Naive thymus-derived CD8-positive, alpha-beta T cell (primary cell): ENCODE data around the gene MED26. TPM values are rescaled to one million over a fixed set of nuclear protein-coding genes. Genes with fewer than 3 reads are reported as not detected.
A peak's percentile ranks its signal among the peaks of the same experiment; 100 is the strongest.

Experiments used
- ATAC-seq, 2 donors: fragments of 150-1000 bp; cut with Tn5 transposase in 1 of 2; sonication (Bioruptor Pico), chemical (Tn5 transposase) in 1 of 2; 1 replicate in 1 of 2; 2 replicates in 1 of 2; pipeline ENCODE4 v1.10.0; 2021; ENCODE audit warnings: mild to moderate bottlenecking in 2 of 2, moderate library complexity in 2 of 2
- POLR2A ChIA-PET: fragments of 350-600 bp; sonication (Branson Sonifier 250); formaldehyde crosslinking; loops from one replicate; lab custom pipeline; 2021; ENCODE audit warnings: antibody characterized with exemption; lab: Charles Lee
- DNase-seq, 10 donors: peaks; one replicate each; pipeline versions ENCODE4 v3.0.0 to v3.0.0-alpha.2; 2020 to 2022
- H3K27ac Mint-ChIP-seq, 10 donors: one replicate each; pipeline ENCODE4 v1.8.0; 2020 to 2022; ENCODE audit warnings: mild to moderate bottlenecking in 10 of 10, mixed read lengths in 10 of 10, moderate library complexity in 4 of 10, inconsistent platforms in 1 of 10
- H3K27me3 Mint-ChIP-seq, 5 donors: one replicate each; pipeline ENCODE4 v1.8.0; 2021 to 2022; ENCODE audit warnings: mixed read lengths in 5 of 5
- H3K36me3 Mint-ChIP-seq, 3 donors: one replicate each; pipeline ENCODE4 v1.8.0; 2020 to 2022; ENCODE audit warnings: mixed read lengths in 3 of 3, mild to moderate bottlenecking in 2 of 3, inconsistent platforms in 1 of 3
- H3K4me1 Mint-ChIP-seq, 4 donors: one replicate each; pipeline ENCODE4 v1.8.0; 2021 to 2022; ENCODE audit warnings: mixed read lengths in 4 of 4
- H3K4me3 Mint-ChIP-seq, 10 donors: one replicate each; pipeline ENCODE4 v1.8.0; 2020 to 2022; ENCODE audit warnings: mild to moderate bottlenecking in 10 of 10, mixed read lengths in 10 of 10, moderate library complexity in 6 of 10, inconsistent platforms in 1 of 10
- H3K9me3 Mint-ChIP-seq, 9 donors: one replicate each; pipeline ENCODE4 v1.8.0; 2020 to 2022; ENCODE audit warnings: mixed read lengths in 9 of 9, mild to moderate bottlenecking in 3 of 9, inconsistent platforms in 1 of 9, moderate library complexity in 1 of 9
- polyA plus RNA-seq, 3 donors: library from polyadenylated mRNA; unstranded; fragments of 300-500 nt; fragmentation: Illumina TruSeq; gene quantifications; one replicate each; pipeline ENCODE4 v1.2.3, GENCODE V29; 2021
- total RNA-seq, 8 experiments: library from RNA in 2 of 8; stranded (reverse) in 2 of 8; gene quantifications; one replicate each; pipeline ENCODE4 v1.2.3 and lab custom pipeline; 2021 to 2026

MED26 gene
- total and polyA plus RNA-seq, 5 experiments from 2014 or later: 2.7 to 18.5 (median 3.9) TPM

GRCh38 chr19:16586477-16586871, 41.5 kb downstream of the MED26 start:
- Mint-ChIP-seq H3K4me1 (peaks cover 20 to 93% (median 88%) of the 10 kb centered on the region in 4 donors), H3K36me3 (no peaks in the 10 kb centered on the region), H3K9me3 (peaks cover 0 to 2% (median 0%) of the 10 kb centered on the region in 9 donors), H3K27ac (peak overlapping the region in 7 of 10 donors; percentile 86 to 97 (median 92)), H3K4me3 (peak overlapping the region in 9 of 10 donors; percentile 69 to 85 (median 83)), H3K27me3 (no peaks in the 10 kb centered on the region)
- DNase-seq: peak in 1 of 10 donors; percentile 57
- POLR2A ChIA-PET: interaction anchor here (0.9 to 3.0 kb wide), 7 partner anchors 14 to 539 kb away, joined by 3 to 40 read pairs (median 6); partner anchors contain the start of genes MED26 and SLC35E1
- no peak for ATAC-seq

- H3K27ac Mint-ChIP-seq: peak overlapping the region; percentile 53 to 97 (median 90)
- DNase-seq (peak in 2 of 10 donors; percentile 31 to 58), ATAC-seq (no peak)
- no peaks in the 10 kb centered on the region for H3K27me3 Mint-ChIP-seq
- H3K36me3 Mint-ChIP-seq: no peaks in the 10 kb centered on the region
- H3K9me3 Mint-ChIP-seq: peaks cover 0 to 2% (median 0%) of the 10 kb centered on the region in 9 donors
- peak overlapping the region in 9 of 10 donors; percentile 4 to 85 (median 39) for H3K4me3 Mint-ChIP-seq
- H3K4me1 Mint-ChIP-seq: peaks cover 20 to 92% (median 90%) of the 10 kb centered on the region in 4 donors
- POLR2A ChIA-PET: interaction anchor here (1.1 to 3.0 kb wide), 3 partner anchors 14 to 42 kb away, joined by 6 to 40 read pairs (median 39); partner anchors contain the start of genes MED26 and SLC35E1
Measured at GRCh38 chr19:16585808-16586476, 42.1 kb downstream of the MED26 start.

GRCh38 chr19:16585094-16585801, 42.8 kb downstream of the MED26 start:
- DNase-seq: peak in 1 of 10 donors; percentile 41
- H3K27me3 Mint-ChIP-seq: no peaks in the 10 kb centered on the region
- peaks cover 0 to 2% (median 0%) of the 10 kb centered on the region in 9 donors for H3K9me3 Mint-ChIP-seq

GRCh38 chr19:16584248-16585093, 43.5 kb downstream of the MED26 start:
- peaks cover 24 to 94% (median 89%) of the 10 kb centered on the region in 4 donors for H3K4me1 Mint-ChIP-seq
- H3K4me3 Mint-ChIP-seq: peak overlapping the region; percentile 64 to 87 (median 78)
- no peaks in the 10 kb centered on the region for H3K27me3 Mint-ChIP-seq
- H3K27ac Mint-ChIP-seq: peak overlapping the region; percentile 51 to 97 (median 92)
- DNase-seq (peak; percentile 72 to 91 (median 86)), ATAC-seq (peak; percentile 79 to 84)
- H3K36me3 Mint-ChIP-seq: peaks cover 0 to 6% (median 0%) of the 10 kb centered on the region in 3 donors
- peaks cover 0 to 2% (median 0%) of the 10 kb centered on the region in 9 donors for H3K9me3 Mint-ChIP-seq
- POLR2A ChIA-PET: interaction anchor here (0.6 to 4.1 kb wide), 11 partner anchors 10 to 1528 kb away, joined by 3 to 27 read pairs (median 4); partner anchors contain the start of genes MED26, SLC35E1 and TMEM38A

More at GRCh38 chr19:16585094-16585801, 42.8 kb downstream of the MED26 start:
- Mint-ChIP-seq H3K27ac (peak overlapping the region; percentile 51 to 97 (median 92)), H3K4me1 (peaks cover 20 to 94% (median 90%) of the 10 kb centered on the region in 4 donors), H3K36me3 (no peaks in the 10 kb centered on the region), H3K4me3 (peak overlapping the region in 8 of 10 donors; percentile 64 to 87 (median 82))
- POLR2A ChIA-PET: interaction anchor here (0.6 to 4.1 kb wide), 6 partner anchors 9 to 256 kb away, joined by 3 to 27 read pairs (median 6); partner anchors contain the start of genes MED26 and SLC35E1
- ATAC-seq: no peak

GRCh38 chr19:16582486-16583261, 45.3 kb downstream of the MED26 start:
- no peak for ATAC-seq
- Mint-ChIP-seq H3K4me3 (peak overlapping the region in 6 of 10 donors; percentile 4 to 62 (median 30)), H3K36me3 (peaks cover 0 to 13% (median 3%) of the 10 kb centered on the region in 3 donors), H3K9me3 (peaks cover 0 to 2% (median 0%) of the 10 kb centered on the region in 9 donors), H3K27ac (peak overlapping the region in 8 of 10 donors; percentile 25 to 97 (median 82)), H3K27me3 (no peaks in the 10 kb centered on the region), H3K4me1 (peaks cover 19 to 86% (median 76%) of the 10 kb centered on the region in 4 donors)
- POLR2A ChIA-PET: interaction anchor here (1.5 to 4.1 kb wide), 3 partner anchors 9 to 46 kb away, joined by 5 to 27 read pairs (median 11); partner anchors contain the start of genes MED26 and SLC35E1
- no peak for DNase-seq

GRCh38 chr19:16581971-16582343, 46.0 kb downstream of the MED26 start:
- Mint-ChIP-seq H3K27ac (peak overlapping the region in 7 of 10 donors; percentile 39 to 83 (median 69)), H3K4me1 (peaks cover 16 to 79% (median 70%) of the 10 kb centered on the region in 4 donors), H3K4me3 (peak overlapping the region in 6 of 10 donors; percentile 6 to 48 (median 10)), H3K9me3 (peaks cover 0 to 2% (median 0%) of the 10 kb centered on the region in 9 donors), H3K36me3 (peaks cover 0 to 13% (median 3%) of the 10 kb centered on the region in 3 donors), H3K27me3 (no peaks in the 10 kb centered on the region)
- no peak for DNase-seq
- ATAC-seq: no peak
- POLR2A ChIA-PET: interaction anchor here (1.5 to 4.1 kb wide), 3 partner anchors 8 to 47 kb away, joined by 5 to 27 read pairs (median 11); partner anchors contain the start of genes MED26 and SLC35E1

- Mint-ChIP-seq H3K27me3 (no peaks in the 10 kb centered on the region), H3K36me3 (peaks cover 0 to 16% (median 3%) of the 10 kb centered on the region in 3 donors), H3K27ac (peak overlapping the region in 9 of 10 donors; percentile 32 to 83 (median 62)), H3K4me3 (peak overlapping the region in 4 of 10 donors; percentile 6 to 48 (median 24)), H3K9me3 (peaks cover 0 to 2% (median 0%) of the 10 kb centered on the region in 9 donors), H3K4me1 (peaks cover 17 to 74% (median 65%) of the 10 kb centered on the region in 4 donors)
- DNase-seq: no peak
- POLR2A ChIA-PET: interaction anchor here (1.5 to 4.1 kb wide), 3 partner anchors 8 to 47 kb away, joined by 5 to 27 read pairs (median 11); partner anchors contain the start of genes MED26 and SLC35E1
- no peak for ATAC-seq
Measured at GRCh38 chr19:16581145-16581970, 46.6 kb downstream of the MED26 start.

- Mint-ChIP-seq H3K27ac (peak overlapping the region in 9 of 10 donors; percentile 13 to 82 (median 63)), H3K4me1 (peaks cover 25 to 70% (median 58%) of the 10 kb centered on the region in 4 donors), H3K4me3 (no peak overlapping the region), H3K27me3 (no peaks in the 10 kb centered on the region), H3K9me3 (peaks cover 0 to 2% (median 0%) of the 10 kb centered on the region in 9 donors), H3K36me3 (peaks cover 0 to 30% (median 3%) of the 10 kb centered on the region in 3 donors)
- ATAC-seq (no peak), DNase-seq (no peak)
- POLR2A ChIA-PET: no interaction called here
Measured at GRCh38 chr19:16579381-16579780, 48.6 kb downstream of the MED26 start.

GRCh38 chr19:16577531-16577985, 50.4 kb downstream of the MED26 start:
- peaks cover 0 to 34% (median 3%) of the 10 kb centered on the region in 3 donors for H3K36me3 Mint-ChIP-seq
- no peaks in the 10 kb centered on the region for H3K9me3 Mint-ChIP-seq
- no peak overlapping the region for H3K4me3 Mint-ChIP-seq
- peak overlapping the region in 1 of 10 donors; percentile 20 for H3K27ac Mint-ChIP-seq
- H3K27me3 Mint-ChIP-seq: no peaks in the 10 kb centered on the region
- H3K4me1 Mint-ChIP-seq: peaks cover 25 to 70% (median 58%) of the 10 kb centered on the region in 4 donors
- DNase-seq: no peak
- no peak for ATAC-seq
- POLR2A ChIA-PET: no interaction called here
